H9 (cell line): ENCODE results near the gene PTPN22. TPM values are rescaled to one million over a fixed set of nuclear protein-coding genes. Genes with fewer than 3 reads are reported as not detected.
A peak's percentile ranks its signal among the peaks of the same experiment; 100 is the strongest.

Experiments
- DNase-seq: peaks from one replicate; pipeline ENCODE4 v3.0.0-alpha.2; 2017
- H2AFZ ChIP-seq: one replicate; pipeline ENCODE4 v1.6.1; 2013; ENCODE audit warnings: mild to moderate bottlenecking, low read length, control low read depth, moderate library complexity
- H2AK5ac ChIP-seq: 2 replicates; pipeline ENCODE4 v1.6.1; 2013; ENCODE audit warnings: low read length, control low read depth, mixed read lengths; ENCODE audit not compliant: insufficient read length
- H2BK120ac ChIP-seq: one replicate; pipeline ENCODE4 v1.6.1; 2013; ENCODE audit warnings: low read depth, mild to moderate bottlenecking, low read length, control low read depth, inconsistent platforms; ENCODE audit not compliant: poor library complexity, severe bottlenecking
- H2BK12ac ChIP-seq: 2 replicates; pipeline ENCODE4 v1.6.1; 2013; ENCODE audit warnings: low read length, control low read depth, mixed read lengths, low read depth; ENCODE audit not compliant: insufficient read length
- H2BK15ac ChIP-seq: 2 replicates; pipeline ENCODE4 v1.6.1; 2013; ENCODE audit warnings: low read depth, low read length, control low read depth
- H2BK20ac ChIP-seq: one replicate; pipeline ENCODE4 v1.6.1; 2013; ENCODE audit warnings: low read depth, mild to moderate bottlenecking, low read length, control low read depth, inconsistent platforms; ENCODE audit not compliant: poor library complexity, severe bottlenecking
- H2BK5ac ChIP-seq: 2 replicates; pipeline ENCODE4 v1.6.1; 2013; ENCODE audit warnings: low read length, control low read depth, mixed read lengths; ENCODE audit not compliant: insufficient read length
- H3K14ac ChIP-seq: 2 replicates; pipeline ENCODE4 v1.6.1; 2013; ENCODE audit warnings: low read length, control low read depth; ENCODE audit not compliant: insufficient read depth
- H3K18ac ChIP-seq: 2 replicates; pipeline ENCODE4 v1.6.1; 2013; ENCODE audit warnings: low read depth, mild to moderate bottlenecking, mixed read lengths, low read length, control low read depth; ENCODE audit not compliant: insufficient read length
- H3K23ac ChIP-seq: 2 replicates; pipeline ENCODE4 v1.6.1; 2013; ENCODE audit warnings: low read length, control low read depth, mixed read lengths, low read depth; ENCODE audit not compliant: insufficient read length
- H3K23me2 ChIP-seq: 2 replicates; pipeline ENCODE4 v1.6.1; 2013; ENCODE audit warnings: low read depth, mild to moderate bottlenecking, mixed read lengths, low read length, control low read depth; ENCODE audit not compliant: insufficient read length, poor library complexity, severe bottlenecking
- H3K27ac ChIP-seq: 2 replicates; pipeline ENCODE4 v1.5.1; 2013; ENCODE audit warnings: low read length, control low read depth, mixed read lengths, low read depth; ENCODE audit not compliant: insufficient read length
- H3K27me3 ChIP-seq: 2 replicates; pipeline ENCODE4 v1.6.1; 2013; ENCODE audit warnings: low read length, control low read depth, inconsistent platforms; ENCODE audit not compliant: insufficient read depth
- H3K4ac ChIP-seq: 2 replicates; pipeline ENCODE4 v1.6.1; 2013; ENCODE audit warnings: low read depth, mild to moderate bottlenecking, control low read depth, inconsistent platforms, low read length, moderate library complexity
- H3K4me1 ChIP-seq: 2 replicates; pipeline ENCODE4 v1.6.1; 2013; ENCODE audit warnings: low read length, control low read depth, inconsistent platforms; ENCODE audit not compliant: insufficient read depth
- H3K4me2 ChIP-seq: 2 replicates; pipeline ENCODE4 v1.6.1; 2013; ENCODE audit warnings: low read length, control low read depth, mixed read lengths; ENCODE audit not compliant: insufficient read length, insufficient read depth
- H3K56ac ChIP-seq: 2 replicates; pipeline ENCODE4 v1.6.1; 2013; ENCODE audit warnings: low read depth, mild to moderate bottlenecking, mixed read lengths, low read length, control low read depth; ENCODE audit not compliant: insufficient read length
- H3K79me1 ChIP-seq: 2 replicates; pipeline ENCODE4 v1.6.1; 2013; ENCODE audit warnings: low read depth, mild to moderate bottlenecking, moderate library complexity, low read length, control low read depth, inconsistent platforms; ENCODE audit not compliant: insufficient read depth, poor library complexity, severe bottlenecking
- H3K79me2 ChIP-seq: 2 replicates; pipeline ENCODE4 v1.6.1; 2013; ENCODE audit warnings: low read length, control low read depth, inconsistent platforms; ENCODE audit not compliant: insufficient read depth
- H3K9ac ChIP-seq: 2 replicates; pipeline ENCODE4 v1.6.1; 2013; ENCODE audit warnings: low read length, control low read depth, mixed read lengths; ENCODE audit not compliant: insufficient read length; ENCODE audit errors: extremely low read depth
- H3K9me3 ChIP-seq: one replicate; pipeline ENCODE4 v1.6.1; 2013; ENCODE audit warnings: low read depth, low read length, inconsistent platforms; ENCODE audit not compliant: control insufficient read depth
- H3T11ph ChIP-seq: one replicate; pipeline ENCODE4 v1.6.1; 2013; ENCODE audit warnings: mild to moderate bottlenecking, low read length, control low read depth, inconsistent platforms
- H4K20me1 ChIP-seq: one replicate; pipeline ENCODE4 v1.6.1; 2013; ENCODE audit not compliant: control insufficient read depth, insufficient read length, insufficient read depth
- H4K5ac ChIP-seq: 2 replicates; pipeline ENCODE4 v1.6.1; 2013; ENCODE audit warnings: low read depth, mild to moderate bottlenecking, mixed read lengths, low read length, control low read depth; ENCODE audit not compliant: insufficient read length
- H4K8ac ChIP-seq: replicated peaks from 2 replicates; pipeline ENCODE4 v1.6.1; 2013; ENCODE audit warnings: low read length, control low read depth, mixed read lengths, low read depth; ENCODE audit not compliant: insufficient read length
- H4K91ac ChIP-seq: 2 replicates; pipeline ENCODE4 v1.6.1; 2013; ENCODE audit warnings: low read depth, mild to moderate bottlenecking, moderate library complexity, mixed read lengths, low read length, control low read depth; ENCODE audit not compliant: insufficient read length
- H3K27ac Mint-ChIP-seq, 3 experiments: 2 replicates in 2 of 3; 3 replicates in 1 of 3; pipeline ENCODE4 v1.8.0; 2020 to 2021; ENCODE audit warnings: mixed read lengths in 3 of 3, mild to moderate bottlenecking in 1 of 3, moderate library complexity in 1 of 3
- H3K27me3 Mint-ChIP-seq: 2 replicates; pipeline ENCODE4 v1.8.0; 2021; ENCODE audit warnings: low read depth, mild to moderate bottlenecking, moderate library complexity, mixed read lengths
- H3K36me3 Mint-ChIP-seq, 3 experiments: 2 replicates in 2 of 3; 3 replicates in 1 of 3; pipeline ENCODE4 v1.8.0; 2020 to 2021; ENCODE audit warnings: low read depth in 3 of 3, mixed read lengths in 3 of 3; ENCODE audit not compliant: insufficient read depth in 1 of 3
- H3K4me1 Mint-ChIP-seq, 2 experiments: 2 replicates each; pipeline ENCODE4 v1.8.0; 2020; ENCODE audit warnings: mixed read lengths in 2 of 2
- H3K4me3 Mint-ChIP-seq, 2 experiments: 2 replicates in 1 of 2; 3 replicates in 1 of 2; pipeline ENCODE4 v1.8.0; 2020 to 2021; ENCODE audit warnings: mild to moderate bottlenecking in 2 of 2, mixed read lengths in 2 of 2, moderate library complexity in 1 of 2
- H3K9me3 Mint-ChIP-seq, 2 experiments: 2 replicates in 1 of 2; 3 replicates in 1 of 2; pipeline ENCODE4 v1.8.0; 2020; ENCODE audit warnings: mild to moderate bottlenecking in 2 of 2, mixed read lengths in 2 of 2, moderate library complexity in 1 of 2
- CTCF ChIP-seq: fragments of 200-600 bp; sonication (generic); conservative IDR thresholded peaks from 3 replicates; pipeline ENCODE4 v1.8.0; 2021; ENCODE audit warnings: antibody characterized with exemption, mild to moderate bottlenecking
- WGBS: extraction: QIAGEN DNeasy Blood & Tissue Kit; methylation state at CpG from one replicate; pipeline ENCODE4 v1.1.7; 2013; ENCODE audit warnings: missing lambda C conversion rate, low lambda C conversion rate, mixed read lengths; ENCODE audit not compliant: insufficient read length; ENCODE audit errors: extremely low coverage; 5-methylcytosine and 5-hydroxymethylcytosine counted together
- total RNA-seq: library from RNA; stranded (reverse); gene quantifications from 2 replicates; pipeline ENCODE4 v1.2.1, GENCODE V29; 2021

Gene PTPN22
- total RNA-seq, 1 experiment from 2014 or later: not detected

- Mint-ChIP-seq H3K36me3 (peaks cover 15 to 31% (median 22%) of the 10 kb centered on the region in 3 experiments; a peak in 6 of 7 replicates), H3K4me3 (peak overlapping the region in 1 of 2 experiments; percentile 3; a peak in 3 of 5 replicates), H3K27ac (peak overlapping the region; percentile 29 to 66 (median 37); a peak in 6 of 7 replicates), H3K4me1 (peaks cover 39 to 54% of the 10 kb centered on the region in 2 experiments), H3K27me3 (no peaks in the 10 kb centered on the region), H3K9me3 (no peaks in the 10 kb centered on the region)
- H3K4ac ChIP-seq: no peak overlapping the region
- H4K5ac ChIP-seq: no peak overlapping the region
- no peak overlapping the region for H3K9ac ChIP-seq
- no peak overlapping the region for H2BK5ac ChIP-seq
- no peak overlapping the region for H3K18ac ChIP-seq
- no peak overlapping the region for H4K91ac ChIP-seq
- no peak overlapping the region for H2AFZ ChIP-seq
- WGBS: no CpG with 5 or more reads among the region's 1 CpG
- no peaks in the 10 kb centered on the region for H3K23me2 ChIP-seq
- no peak overlapping the region for H2BK120ac ChIP-seq
- no peak overlapping the region for H3K4me2 ChIP-seq
- H3K23ac ChIP-seq: no peak overlapping the region
- no peak overlapping the region for H2BK20ac ChIP-seq
- no peak for DNase-seq
- no peak overlapping the region for H2BK15ac ChIP-seq
- H3T11ph ChIP-seq: no peak overlapping the region
- no peak overlapping the region for H2AK5ac ChIP-seq
- no peaks in the 10 kb centered on the region for H3K79me2 ChIP-seq
- no peak overlapping the region for H4K8ac ChIP-seq
- no peaks in the 10 kb centered on the region for H4K20me1 ChIP-seq
- no peak overlapping the region for H2BK12ac ChIP-seq
- no peak overlapping the region for H3K27ac ChIP-seq
- no peak overlapping the region for H3K56ac ChIP-seq
- no peak overlapping the region for H3K14ac ChIP-seq
- no peak for TF ChIP-seq CTCF
- H3K9me3 ChIP-seq: no peaks in the 10 kb centered on the region
- H3K79me1 ChIP-seq: no peaks in the 10 kb centered on the region
- H3K4me1 ChIP-seq: peaks cover 5% of the 10 kb centered on the region
- H3K27me3 ChIP-seq: no peaks in the 10 kb centered on the region
These were observed 102.5 kb downstream of the PTPN22 start for GRCh38 chr1:113768916-113769600.
